ENCODE results near the gene CHRNB1.

DNA sequence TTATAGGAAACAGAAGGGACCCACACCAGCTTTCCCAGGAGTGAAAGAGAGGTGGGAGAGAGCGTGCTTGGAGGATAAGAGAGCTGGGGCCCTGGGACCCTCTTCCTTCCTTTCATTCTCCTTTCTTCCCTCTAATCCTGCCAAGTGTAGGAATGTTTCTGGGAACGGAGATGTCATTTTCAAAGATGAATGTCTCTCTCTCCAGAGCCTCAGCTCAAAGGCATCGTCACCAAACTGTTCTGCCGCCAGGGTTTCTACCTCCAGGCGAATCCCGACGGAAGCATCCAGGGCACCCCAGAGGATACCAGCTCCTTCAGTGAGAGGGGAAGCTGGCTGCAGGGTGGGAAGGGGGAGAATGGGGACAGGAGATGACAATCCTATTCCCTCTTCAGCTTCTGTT is 3.6 kb upstream of the CHRNB1 start:
- TF ChIP-seq POLR2A (IDR thresholded peaks at IDR 0.05; ENCODE audit: low read depth, low read length) (no peak), TAF1 (IDR thresholded peaks at IDR 0.05; ENCODE audit: borderline replicate concordance, low read depth, low read length) (no peak)
